GM12864 (cell line): ENCODE results near the gene PPEF1.

ENCODE experiments used
- DNase-seq: peaks from one replicate; pipeline ENCODE4 v3.0.0-alpha.2; 2011; ENCODE audit warnings: low read depth
- H3K4me3 ChIP-seq: 2 replicates; pipeline ENCODE4 v1.5.1; 2011; ENCODE audit warnings: mild to moderate bottlenecking, low read depth, low read length, control low read depth
- CTCF ChIP-seq: IDR thresholded peaks from 2 replicates; pipeline ENCODE4 v1.5.1; 2011; ENCODE audit warnings: low read depth, mild to moderate bottlenecking, moderate library complexity, low read length, control low read depth, inconsistent platforms; ENCODE audit errors: missing control alignments

PPEF1 gene

GRCh38 chrX:18674417-18674787 is 33.0 kb upstream of the PPEF1 start:
- TF ChIP-seq CTCF = no peak
- peak overlapping the region; percentile 56 for H3K4me3 ChIP-seq
- DNase-seq = no peak

DNA sequence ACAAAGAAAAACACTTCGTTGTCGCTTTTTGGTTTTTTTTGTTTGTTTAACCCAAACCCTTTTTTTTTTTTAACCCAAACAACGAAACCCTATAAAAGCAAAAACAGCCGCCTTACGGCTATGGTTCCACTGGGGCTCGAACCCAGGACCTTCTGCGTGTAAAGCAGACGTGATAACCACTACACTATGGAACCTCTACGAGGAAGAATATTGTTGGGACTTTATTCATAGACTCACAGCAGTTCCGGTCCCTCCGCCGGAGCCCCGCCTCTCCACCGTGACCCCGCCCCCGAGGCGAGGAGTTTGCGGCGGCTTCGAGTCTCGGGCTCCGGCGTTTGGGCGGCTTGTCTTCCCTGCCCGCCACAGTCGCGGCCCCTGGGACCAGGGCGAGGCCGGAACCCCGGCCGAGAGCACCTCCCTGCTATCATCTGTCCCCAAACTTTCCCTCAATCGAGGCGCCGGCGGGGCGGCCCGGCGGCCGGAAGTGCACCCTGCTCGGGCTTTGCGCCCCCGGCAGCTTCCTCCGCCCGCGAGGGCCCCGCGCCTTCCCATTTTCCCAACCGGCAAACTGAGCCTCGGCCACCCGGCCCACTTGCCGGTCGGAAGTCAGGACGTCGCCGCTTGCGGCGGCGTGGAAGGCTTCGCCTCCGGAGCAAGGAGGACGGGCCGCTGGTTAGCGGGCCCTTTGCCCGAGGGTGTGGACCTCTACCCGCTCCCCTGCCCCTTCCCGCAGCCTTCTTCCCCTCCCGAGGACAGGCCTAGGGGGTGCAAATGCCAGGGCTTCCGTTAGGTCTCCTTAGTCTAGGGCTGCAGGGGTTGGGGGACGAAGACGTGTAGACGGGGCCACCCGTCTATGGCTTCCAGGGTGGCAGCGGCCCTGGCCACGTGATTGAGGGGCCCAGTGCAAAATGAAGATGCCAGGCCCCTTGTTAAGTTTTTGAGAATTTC is 32.4 kb upstream of the PPEF1 start:
- H3K4me3 ChIP-seq = peak overlapping the region; percentile 68
- DNase-seq = peak; percentile 34
- no peak for TF ChIP-seq CTCF

DNA sequence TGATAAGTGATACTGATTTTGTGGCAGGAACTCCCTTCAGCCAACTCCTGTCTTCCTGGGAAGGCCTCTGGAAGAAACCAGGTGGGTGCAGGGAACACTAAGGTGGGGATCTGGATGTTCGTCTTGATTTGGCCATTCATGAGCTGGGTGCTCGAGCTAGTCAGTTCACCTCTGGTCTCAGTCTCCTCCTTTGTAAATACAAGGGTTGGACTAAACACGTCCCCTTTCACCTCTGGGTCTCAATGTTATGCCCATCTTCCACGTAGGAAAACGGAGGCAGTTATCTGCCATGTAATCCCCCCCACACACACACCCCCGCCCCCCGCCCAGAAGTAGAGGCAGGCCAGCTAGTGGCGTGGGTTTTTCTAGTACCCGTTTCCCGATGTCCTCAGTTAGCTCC is 31.4 kb upstream of the PPEF1 start:
- H3K4me3 ChIP-seq = no peak overlapping the region
- no peak for TF ChIP-seq CTCF
- DNase-seq = no peak

DNA sequence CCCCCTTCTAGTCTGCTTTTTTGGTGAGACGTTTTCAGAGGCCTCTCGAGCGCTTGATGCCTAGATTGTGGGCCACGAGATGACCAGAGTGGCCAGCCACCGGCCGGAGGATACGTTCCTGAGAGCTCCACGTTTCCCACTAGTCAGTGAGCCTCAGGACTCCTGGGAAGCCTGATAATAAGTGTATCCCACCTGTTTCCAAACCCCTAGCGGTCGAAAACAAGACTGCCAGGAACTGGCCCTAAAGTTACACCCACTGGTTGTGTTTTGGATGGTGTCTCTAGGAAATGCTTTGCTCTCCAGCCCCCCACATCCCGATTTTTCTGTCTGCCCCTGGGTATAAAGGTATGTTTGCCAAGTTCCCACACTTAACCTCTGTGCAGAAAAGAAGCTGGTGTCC is 31.0 kb upstream of the PPEF1 start:
- H3K4me3 ChIP-seq = no peak overlapping the region
- no peak for DNase-seq
- no peak for TF ChIP-seq CTCF

DNA sequence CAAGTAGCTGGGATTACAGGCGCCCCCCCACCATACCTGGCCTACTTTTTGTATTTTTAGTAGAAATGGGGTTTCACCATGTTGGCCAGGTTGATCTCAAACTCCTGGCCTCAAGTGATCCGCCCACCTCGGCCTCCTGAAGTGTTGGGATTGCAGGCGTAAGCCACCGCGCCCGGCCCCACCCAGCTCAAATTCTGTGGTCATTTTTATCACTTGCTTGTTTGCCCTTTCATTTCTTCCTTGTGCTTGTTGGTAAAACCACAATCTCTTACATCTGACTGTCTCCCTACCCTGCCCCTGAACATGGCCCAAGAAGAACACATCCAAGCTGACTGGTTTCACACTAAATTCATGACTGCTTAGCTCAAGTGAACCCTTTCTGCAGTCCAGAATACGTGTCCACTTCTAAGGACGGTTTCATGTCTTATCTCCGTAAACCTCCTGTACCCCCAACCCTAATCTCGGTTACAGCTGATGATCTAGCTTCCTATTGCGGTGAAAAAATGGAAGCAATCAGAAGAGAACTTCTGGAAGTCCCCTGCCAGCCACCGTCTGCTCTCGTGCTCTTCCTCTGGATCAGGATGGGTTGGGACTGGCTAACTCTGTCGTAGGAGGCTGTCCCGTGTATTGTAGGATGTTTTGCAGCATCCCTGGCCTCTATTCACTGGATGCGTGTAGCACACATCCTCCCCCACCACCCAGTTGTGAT is 30.1 kb upstream of the PPEF1 start:
- H3K4me3 ChIP-seq = no peak overlapping the region
- no peak for DNase-seq
- TF ChIP-seq CTCF = no peak

DNA sequence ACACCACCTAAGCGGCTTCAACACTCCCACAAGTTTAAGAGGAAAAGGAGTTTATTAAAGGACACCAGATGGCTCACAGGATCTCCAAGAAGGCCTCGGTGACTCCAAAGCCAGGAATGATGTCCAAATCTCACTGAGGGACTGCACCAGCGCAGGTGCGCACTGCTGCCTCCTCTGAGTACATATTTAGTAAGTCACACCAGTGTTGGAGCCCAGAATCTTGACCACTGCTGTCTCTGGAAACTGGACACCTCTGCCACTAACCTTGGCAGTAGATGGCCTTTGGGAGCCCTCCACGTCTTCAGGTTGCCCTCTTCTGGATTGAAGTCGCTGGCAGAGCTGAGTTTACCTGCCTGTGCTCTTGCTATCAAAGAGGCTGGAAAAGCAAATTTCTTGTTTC is 25.4 kb upstream of the PPEF1 start:
- DNase-seq = no peak
- no peak overlapping the region for H3K4me3 ChIP-seq
- no peak for TF ChIP-seq CTCF
